SH-SY5Y (cell line): ENCODE measurements around the gene TIMM10.

Source experiments
- GATA2 ChIP-seq: IDR thresholded peaks from 2 replicates; pipeline ENCODE4 v1.6.1; 2011; ENCODE audit warnings: mild to moderate bottlenecking, low read depth, low read length
- GATA3 ChIP-seq: IDR thresholded peaks from 2 replicates; pipeline ENCODE4 v1.6.1; 2011; ENCODE audit warnings: low read depth, mild to moderate bottlenecking, low read length, moderate library complexity

DNA sequence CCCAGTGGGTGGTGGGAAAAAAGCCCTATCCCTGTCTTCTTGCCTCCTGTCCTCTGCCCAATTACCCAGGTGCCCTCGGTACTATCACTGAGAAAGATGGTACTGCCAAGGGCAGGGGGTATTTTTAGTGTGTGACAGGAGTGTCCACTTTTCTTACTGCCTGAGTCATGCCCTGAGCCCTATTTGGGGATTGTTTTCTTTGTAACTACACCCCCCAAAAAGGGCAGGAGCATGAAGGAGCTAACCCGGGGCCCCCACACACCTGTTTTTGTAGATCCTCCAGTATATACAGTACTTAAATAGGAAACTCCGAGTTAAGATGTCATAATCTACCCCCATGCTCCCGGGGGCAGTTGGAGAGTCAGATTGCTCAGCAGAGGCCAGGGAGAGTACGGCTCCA lies 10.6 kb upstream of the TIMM10 start:
- TF ChIP-seq GATA3 (no peak), GATA2 (no peak)
